Neutrophil (primary cell): ENCODE data around the gene FARP2.

Experiments used
- H3K27ac ChIP-seq: fragments of 200-600 bp; sonication (generic); 2 replicates; pipeline ENCODE4 v1.5.1; 2016; ENCODE audit warnings: mild to moderate bottlenecking, moderate library complexity
- H3K27me3 ChIP-seq: fragments of 200-600 bp; sonication (generic); 2 replicates; pipeline ENCODE4 v1.6.0; 2016; ENCODE audit warnings: mild to moderate bottlenecking
- H3K36me3 ChIP-seq: fragments of 200-600 bp; sonication (generic); 2 replicates; pipeline ENCODE4 v1.5.1; 2017
- H3K4me1 ChIP-seq, 2 experiments: fragments of 200-600 bp in 1 of 2; sonication (generic) in 1 of 2; 1 replicate in 1 of 2; 2 replicates in 1 of 2; pipeline versions ENCODE4 v1.5.1 to v1.6.1; 2013 to 2016; ENCODE audit warnings: low read depth in 1 of 2, low read length in 1 of 2, mild to moderate bottlenecking in 1 of 2, moderate library complexity in 1 of 2; ENCODE audit not compliant: control insufficient read depth in 1 of 2, insufficient read depth in 1 of 2
- H3K4me3 ChIP-seq, 2 experiments: fragments of 200-600 bp in 1 of 2; sonication (generic) in 1 of 2; 1 replicate in 1 of 2; 2 replicates in 1 of 2; pipeline ENCODE4 v1.5.1; 2013 to 2016; ENCODE audit warnings: low read depth in 1 of 2, low read length in 1 of 2, mild to moderate bottlenecking in 1 of 2, moderate library complexity in 1 of 2
- H3K9me3 ChIP-seq: fragments of 200-600 bp; sonication (generic); 2 replicates; pipeline ENCODE4 v1.5.1; 2016
- TF ChIP-seq, protein P1 (sequence below): fragments of 200-600 bp; sonication (generic); IDR thresholded peaks from 2 replicates; pipeline ENCODE4 v1.5.1; 2016; ENCODE audit warnings: antibody characterized with exemption

FARP2 gene

DNA sequence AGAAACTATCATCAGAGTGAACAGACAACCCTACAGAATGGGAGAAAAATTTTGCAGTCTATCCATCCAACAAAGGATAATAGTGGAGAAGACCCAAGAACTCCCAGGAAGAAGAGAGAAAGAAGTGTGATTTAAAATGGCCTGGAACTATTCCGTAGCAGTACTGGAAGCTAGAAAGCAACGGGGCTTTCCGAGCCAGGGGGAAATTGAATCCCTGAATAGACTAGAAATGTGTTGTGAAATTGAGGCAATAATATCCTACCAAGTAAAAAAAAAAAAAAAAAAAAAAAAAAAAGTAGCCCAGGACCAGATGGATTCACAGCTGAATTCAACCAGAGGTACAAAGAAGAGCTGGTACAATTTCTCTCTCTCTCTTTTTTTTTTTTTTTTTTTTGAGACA lies 69.3 kb downstream of the FARP2 start:
- no peaks in the 10 kb centered on the region for H3K4me1 ChIP-seq
- no peak overlapping the region for H3K27ac ChIP-seq
- no peak overlapping the region for H3K4me3 ChIP-seq
- peaks cover 3% of the 10 kb centered on the region for H3K9me3 ChIP-seq
- TF ChIP-seq, protein P1, sequence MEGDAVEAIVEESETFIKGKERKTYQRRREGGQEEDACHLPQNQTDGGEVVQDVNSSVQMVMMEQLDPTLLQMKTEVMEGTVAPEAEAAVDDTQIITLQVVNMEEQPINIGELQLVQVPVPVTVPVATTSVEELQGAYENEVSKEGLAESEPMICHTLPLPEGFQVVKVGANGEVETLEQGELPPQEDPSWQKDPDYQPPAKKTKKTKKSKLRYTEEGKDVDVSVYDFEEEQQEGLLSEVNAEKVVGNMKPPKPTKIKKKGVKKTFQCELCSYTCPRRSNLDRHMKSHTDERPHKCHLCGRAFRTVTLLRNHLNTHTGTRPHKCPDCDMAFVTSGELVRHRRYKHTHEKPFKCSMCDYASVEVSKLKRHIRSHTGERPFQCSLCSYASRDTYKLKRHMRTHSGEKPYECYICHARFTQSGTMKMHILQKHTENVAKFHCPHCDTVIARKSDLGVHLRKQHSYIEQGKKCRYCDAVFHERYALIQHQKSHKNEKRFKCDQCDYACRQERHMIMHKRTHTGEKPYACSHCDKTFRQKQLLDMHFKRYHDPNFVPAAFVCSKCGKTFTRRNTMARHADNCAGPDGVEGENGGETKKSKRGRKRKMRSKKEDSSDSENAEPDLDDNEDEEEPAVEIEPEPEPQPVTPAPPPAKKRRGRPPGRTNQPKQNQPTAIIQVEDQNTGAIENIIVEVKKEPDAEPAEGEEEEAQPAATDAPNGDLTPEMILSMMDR = no peak
- peaks cover 4% of the 10 kb centered on the region for H3K27me3 ChIP-seq
- H3K36me3 ChIP-seq = no peaks in the 10 kb centered on the region

DNA sequence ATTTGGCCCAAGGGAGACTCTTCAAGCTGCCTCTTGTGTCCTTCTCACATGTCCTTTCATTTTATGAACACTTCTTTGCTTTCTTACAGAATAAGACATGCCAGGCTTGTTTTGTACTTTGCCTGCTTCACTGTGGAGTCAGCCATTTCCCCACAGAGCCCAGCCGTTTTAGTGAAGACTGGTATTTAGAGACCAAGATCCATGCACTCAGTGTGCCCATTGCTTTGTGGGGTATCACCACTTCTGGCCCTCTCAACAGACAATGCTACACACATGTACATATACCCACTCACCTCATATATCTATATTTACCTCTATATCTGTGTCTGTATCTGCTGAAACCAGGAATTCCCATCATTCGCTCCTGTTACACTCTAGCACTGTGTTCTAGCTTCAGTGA lies 74.1 kb downstream of the FARP2 start:
- peaks cover 30% of the 10 kb centered on the region for H3K27me3 ChIP-seq
- TF ChIP-seq, protein P1 = no peak
- no peaks in the 10 kb centered on the region for H3K4me1 ChIP-seq
- H3K27ac ChIP-seq = no peak overlapping the region
- H3K9me3 ChIP-seq = no peaks in the 10 kb centered on the region
- H3K36me3 ChIP-seq = no peaks in the 10 kb centered on the region
- H3K4me3 ChIP-seq = no peak overlapping the region

DNA sequence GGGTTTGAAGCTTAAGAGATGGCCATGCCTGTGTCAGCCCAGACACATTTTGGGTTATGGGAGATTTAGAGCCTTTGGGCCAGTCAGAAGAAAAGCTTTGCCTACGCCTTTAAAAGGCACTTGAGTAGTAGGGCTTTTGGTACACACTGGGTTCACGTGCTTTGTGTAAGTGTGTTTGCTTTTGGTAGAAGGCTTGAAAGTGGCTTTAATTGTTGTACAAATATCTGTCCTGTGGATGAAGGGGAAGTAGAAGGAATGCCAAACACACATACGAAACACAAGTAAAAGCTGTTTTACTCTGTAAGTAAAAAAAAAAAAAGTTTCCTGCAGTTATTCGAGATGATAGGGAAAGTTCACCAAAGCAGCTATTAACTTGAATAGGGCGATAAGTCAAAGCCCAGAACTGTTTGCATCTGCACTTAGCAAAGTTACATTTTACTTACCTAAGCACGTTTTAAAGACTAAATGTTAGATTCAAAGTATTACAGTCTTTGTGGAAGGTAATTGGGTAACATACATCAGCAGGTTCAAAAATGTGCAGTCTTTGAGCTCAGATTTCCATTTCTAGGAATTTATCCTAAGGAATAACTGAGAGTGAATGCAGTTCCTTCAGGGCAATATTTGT lies 76.9 kb downstream of the FARP2 start:
- no peak overlapping the region for H3K4me3 ChIP-seq
- H3K36me3 ChIP-seq = no peaks in the 10 kb centered on the region
- no peaks in the 10 kb centered on the region for H3K4me1 ChIP-seq
- no peak overlapping the region for H3K27ac ChIP-seq
- no peaks in the 10 kb centered on the region for H3K9me3 ChIP-seq
- TF ChIP-seq, protein P1 = no peak
- peaks cover 47% of the 10 kb centered on the region for H3K27me3 ChIP-seq

DNA sequence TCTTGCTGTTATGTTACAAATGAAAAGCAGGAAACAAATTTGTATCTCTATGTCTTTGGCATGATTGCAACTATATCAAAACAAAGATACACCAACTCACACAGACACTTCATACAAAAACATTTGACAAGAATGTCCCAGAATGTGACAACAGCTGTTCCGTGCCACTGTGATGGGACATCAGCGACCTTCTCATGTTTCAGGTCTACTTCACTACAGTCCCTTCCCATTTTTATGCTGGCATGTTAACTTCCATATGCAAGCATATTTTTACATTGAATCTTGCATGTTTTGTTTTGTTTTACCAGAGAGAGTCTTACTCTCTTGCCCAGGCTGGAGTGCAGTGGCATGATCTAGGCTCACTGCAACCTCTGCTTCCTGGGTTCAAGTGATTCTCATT lies 81.1 kb downstream of the FARP2 start:
- TF ChIP-seq, protein P1 = no peak
- Histone ChIP-seq H3K27me3 (peaks cover 77% of the 10 kb centered on the region), H3K4me1 (no peaks in the 10 kb centered on the region), H3K4me3 (no peak overlapping the region), H3K36me3 (no peaks in the 10 kb centered on the region), H3K9me3 (no peaks in the 10 kb centered on the region), H3K27ac (no peak overlapping the region)

DNA sequence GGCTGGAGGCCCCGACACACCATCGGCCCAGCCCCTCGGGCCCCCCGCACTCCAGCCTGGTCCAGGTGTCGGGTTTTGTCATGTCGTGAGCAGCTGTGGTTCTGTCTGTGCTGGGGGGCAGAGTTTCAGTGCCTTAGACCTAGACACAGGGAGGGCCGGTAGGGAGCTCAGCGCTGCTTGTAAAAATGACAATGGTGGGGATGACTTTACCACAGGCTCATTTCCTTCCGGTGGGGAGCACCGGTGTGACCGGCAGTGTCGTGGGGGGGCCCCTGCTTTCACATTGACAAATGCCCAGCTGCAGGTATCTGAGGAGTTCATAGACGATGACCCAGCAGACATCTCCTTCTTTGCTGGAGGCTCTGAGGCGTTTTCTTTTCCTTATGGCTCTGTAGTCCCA lies 85.4 kb downstream of the FARP2 start:
- Histone ChIP-seq H3K9me3 (no peaks in the 10 kb centered on the region), H3K27ac (no peak overlapping the region), H3K4me3 (no peak overlapping the region), H3K36me3 (no peaks in the 10 kb centered on the region), H3K27me3 (peaks cover 82% of the 10 kb centered on the region), H3K4me1 (peaks cover 12% of the 10 kb centered on the region in 2 experiments)
- TF ChIP-seq, protein P1 = no peak
